Stimulated activated CD8-positive, alpha-beta memory T cell treated with anti-CD3 and anti-CD28 coated beads, Interleukin-15, amount 100 ng/mL, for 48 hours (primary cell): ENCODE results near the gene THAP9.

Experiments used
- DNase-seq, 2 donors: peaks; one replicate each; pipeline ENCODE4 v3.0.0-alpha.2; 2020; ENCODE audit warnings: low read depth in 2 of 2

THAP9 gene

GRCh38 chr4:82954212-82954611, 53.7 kb downstream of the THAP9 start:
- no peak for DNase-seq

GRCh38 chr4:82957045-82957444, 56.5 kb downstream of the THAP9 start:
- no peak for DNase-seq

GRCh38 chr4:82965763-82966162, 65.2 kb downstream of the THAP9 start:
- DNase-seq = no peak

- DNase-seq = no peak
Measured at GRCh38 chr4:82968972-82969371, 68.4 kb downstream of the THAP9 start.

- no peak for DNase-seq
Measured at GRCh38 chr4:82969414-82969813, 68.9 kb downstream of the THAP9 start.
